GM21737 (cell line): ENCODE measurements around the gene ATP6V1G1.
A peak's percentile ranks its signal among the peaks of the same experiment; 100 is the strongest.

ENCODE experiments used
- ATAC-seq: cut with Tn5 transposase; IDR thresholded peaks from one replicate; pipeline ENCODE4 v1.9.1; 2021; ENCODE audit warnings: mild to moderate bottlenecking, moderate library complexity; ENCODE audit not compliant: unreplicated experiment

The ATP6V1G1 gene

DNA sequence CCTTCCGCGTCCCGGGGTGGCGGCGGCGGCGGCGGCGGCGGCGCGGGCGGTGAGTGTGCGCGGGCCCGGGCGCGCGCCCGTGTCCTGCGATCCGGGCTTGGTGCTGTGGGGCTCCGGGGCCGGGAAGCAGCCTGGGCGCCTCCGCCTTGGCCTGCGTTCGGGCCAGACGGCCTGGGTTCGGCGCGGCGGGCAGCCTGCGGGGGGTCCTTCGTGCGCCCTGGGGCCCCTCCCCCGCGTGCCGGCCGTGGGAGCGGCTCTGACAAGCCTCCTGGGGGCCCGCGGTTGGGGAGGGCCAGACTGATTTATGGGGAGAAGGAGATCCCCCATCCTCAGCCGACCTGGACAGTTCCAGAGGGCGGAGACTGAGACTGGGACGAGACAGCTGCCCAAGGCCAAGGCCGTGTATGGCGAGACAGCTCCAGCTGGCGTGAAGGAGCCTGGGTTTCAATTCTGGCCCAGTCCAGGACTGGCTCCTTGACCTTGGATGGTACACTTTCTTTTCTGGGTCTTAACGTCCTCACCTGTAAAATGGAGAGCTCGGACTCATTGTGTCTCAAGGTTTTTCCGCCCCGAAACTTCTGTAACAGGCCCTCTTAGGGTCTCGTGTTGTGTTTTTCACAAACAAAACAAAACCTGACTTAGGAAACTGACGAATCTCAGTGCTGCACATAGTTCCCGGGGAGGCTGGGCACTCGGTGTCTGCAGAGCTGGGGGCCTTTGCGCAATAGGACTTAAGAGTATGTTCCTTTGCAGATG lies 24.1 kb downstream of the ATP6V1G1 start:
- peak; percentile 38 for ATAC-seq

DNA sequence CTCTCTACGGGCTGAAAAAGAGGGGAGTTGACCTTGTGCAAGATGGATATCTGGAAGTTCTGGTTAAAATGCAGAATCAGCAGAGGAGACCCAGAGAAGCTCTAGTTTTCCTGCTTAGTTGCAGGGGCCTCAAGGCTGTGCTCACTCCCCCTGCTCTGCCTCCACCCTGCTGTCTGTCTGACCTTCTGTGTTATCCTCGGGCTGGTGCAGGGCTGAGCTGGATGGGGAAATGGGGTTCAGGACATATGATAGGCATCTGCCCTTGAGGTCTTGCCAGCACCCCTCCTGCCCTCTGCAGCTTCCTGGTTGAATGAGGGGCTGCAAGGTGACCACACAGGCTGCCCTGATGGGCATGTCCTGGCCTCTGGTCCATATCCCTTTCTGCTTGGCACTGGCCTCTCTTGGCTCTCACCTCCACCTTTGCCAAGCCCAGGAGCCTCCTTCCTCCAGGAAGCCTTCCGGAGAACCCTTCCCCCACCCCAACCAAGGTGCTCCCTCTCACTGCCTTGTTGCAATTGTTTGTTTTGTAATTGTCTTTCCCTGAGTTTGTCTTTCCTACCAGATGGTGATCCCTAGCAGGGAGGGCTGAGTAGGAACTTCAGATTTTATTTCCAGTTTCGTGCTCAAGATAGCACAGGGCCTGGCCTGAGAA lies 24.8 kb downstream of the ATP6V1G1 start:
- no peak for ATAC-seq

DNA sequence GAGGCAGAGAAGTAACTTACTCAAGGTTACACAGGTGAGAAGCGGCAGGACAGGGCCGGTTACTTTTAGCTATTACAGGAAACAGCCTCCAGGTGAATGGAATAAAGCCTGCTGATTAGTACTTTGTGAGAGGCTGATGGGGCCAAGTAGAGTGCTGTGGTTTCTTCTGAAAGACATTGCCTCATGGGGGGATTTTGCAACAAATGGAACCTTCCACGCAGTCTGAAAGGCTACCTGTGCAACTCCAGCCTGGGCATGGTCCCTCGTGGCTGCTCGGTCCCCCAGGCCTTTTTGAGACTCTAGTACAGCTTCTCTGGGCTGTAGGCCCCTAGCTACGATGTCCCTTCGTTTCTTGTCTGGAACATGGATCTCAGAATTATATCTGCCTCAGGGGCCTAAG lies 25.5 kb downstream of the ATP6V1G1 start:
- no peak for ATAC-seq

DNA sequence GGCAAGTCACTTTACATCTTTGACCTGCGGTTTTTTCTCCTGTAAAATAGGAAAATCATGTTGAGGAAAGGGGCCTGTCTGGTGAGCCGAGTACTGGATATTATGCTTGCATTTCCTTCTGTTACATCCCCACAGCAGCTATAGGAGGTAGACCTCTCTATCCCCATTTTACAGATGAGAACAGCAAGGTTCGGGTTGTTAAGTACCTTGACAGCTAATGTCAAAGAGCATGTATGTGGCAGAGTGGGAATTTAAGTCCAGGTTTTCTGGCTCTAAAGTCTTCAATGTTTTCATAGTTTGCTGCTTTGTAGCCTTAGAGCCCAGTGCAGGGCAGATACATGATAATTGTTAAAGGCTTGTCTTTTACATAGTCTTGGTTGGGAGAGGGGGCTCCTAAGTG lies 26.4 kb downstream of the ATP6V1G1 start:
- no peak for ATAC-seq

DNA sequence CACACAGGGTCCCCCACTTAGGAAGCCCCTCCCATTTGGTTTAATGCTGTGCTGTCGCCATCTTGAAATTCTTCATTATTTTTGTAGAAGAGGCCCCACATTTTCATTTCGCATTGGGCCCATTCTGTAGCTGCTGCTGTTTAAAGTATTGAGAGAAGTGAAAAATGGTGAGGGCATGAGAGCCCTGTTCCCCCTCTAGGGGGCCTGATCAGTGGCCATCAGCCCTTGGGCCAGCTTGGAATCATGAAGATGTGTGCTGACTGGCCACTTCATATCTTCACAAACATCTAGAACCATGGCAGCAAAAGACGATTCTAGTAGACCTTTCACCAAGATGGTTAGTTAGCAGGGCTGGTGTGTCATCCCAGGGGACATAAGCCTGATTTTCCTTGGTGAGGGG lies 26.8 kb downstream of the ATP6V1G1 start:
- no peak for ATAC-seq

DNA sequence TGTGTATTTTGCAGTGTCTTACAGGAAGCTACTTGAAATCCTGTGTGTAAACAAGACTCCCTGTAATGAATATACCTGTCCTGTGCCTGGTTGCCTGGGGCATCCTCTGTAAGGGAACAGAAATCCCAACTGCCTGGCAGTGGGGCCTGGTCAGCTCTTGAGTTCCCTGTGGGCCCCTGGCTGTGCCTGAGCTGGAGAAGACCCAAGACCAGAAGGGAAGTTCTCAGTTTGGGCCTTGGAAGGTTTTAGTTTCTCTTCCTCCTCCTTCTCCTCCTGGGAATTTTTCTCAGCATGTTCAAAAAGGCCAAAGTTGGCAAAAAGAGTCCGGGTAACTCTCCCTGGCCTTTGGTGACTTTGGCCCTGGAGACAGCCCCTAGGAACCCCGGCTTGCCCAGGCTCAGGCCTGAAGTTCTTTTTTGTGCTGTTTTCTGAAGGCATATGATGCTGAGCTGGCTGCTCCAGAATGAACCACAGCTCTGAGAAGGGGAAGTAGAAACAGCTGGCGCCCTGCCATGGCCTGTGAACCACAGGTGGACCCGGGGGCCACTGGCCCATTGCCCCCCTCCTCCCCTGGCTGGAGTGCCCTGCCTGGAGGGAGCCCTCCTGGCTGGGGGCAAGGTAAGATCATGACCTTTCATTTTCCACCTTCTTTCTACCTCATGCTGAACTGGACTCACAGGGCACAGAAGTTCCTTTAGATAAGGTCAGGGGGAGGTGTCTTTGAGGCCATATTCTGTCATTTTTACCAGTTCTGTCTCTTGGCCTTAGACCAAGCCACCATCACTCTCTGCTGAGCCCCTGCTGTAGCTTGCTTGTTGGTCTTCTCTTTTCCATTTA lies 29.3 kb downstream of the ATP6V1G1 start:
- peak; percentile 58 for ATAC-seq

DNA sequence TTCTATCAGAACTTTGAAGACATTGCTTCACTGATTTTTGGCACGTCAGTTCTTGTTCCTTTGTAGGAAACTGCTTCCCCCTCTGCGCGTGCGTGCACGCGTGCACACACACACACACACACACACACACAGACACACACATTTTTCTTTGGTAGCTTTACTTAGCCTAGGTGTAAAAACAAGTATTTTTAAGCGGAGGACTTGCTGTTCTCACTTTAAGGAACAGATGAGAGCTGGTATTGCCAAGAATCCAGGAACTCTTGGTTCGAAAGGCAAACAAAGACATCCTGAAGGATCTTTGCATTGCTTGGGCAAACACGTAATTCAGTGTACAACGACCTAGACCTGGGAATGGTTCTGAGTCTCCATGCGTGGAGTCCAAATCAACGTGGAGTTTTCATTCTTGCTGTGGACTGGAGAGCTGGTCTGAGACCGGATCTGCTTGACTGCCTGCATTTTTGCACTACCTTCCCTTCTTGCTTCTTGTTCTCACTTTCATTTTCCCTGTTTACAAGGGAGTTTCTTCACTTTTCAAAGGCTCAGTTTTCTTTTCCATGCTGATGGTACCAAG lies 31.7 kb downstream of the ATP6V1G1 start:
- peak; percentile 40 for ATAC-seq

DNA sequence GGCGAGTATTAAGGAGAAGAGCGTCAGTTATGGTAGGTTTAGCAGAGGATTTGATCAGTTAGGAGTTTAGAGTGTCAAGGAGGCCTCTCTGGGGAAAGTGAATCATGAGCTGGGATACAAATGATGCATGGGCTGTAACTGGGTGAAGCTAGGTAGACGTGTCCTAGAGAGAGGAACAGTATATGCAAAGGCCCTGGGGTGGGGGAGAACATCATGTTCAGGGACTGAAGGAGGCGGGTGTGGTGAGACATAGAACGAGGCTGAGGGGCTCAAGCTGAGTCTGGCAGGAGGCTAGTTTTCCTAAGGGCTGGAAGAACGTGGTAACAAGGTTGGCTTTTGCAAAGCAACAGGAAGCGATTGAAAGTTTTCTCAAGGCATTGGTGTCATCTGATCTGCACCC lies 34.0 kb downstream of the ATP6V1G1 start:
- no peak for ATAC-seq

DNA sequence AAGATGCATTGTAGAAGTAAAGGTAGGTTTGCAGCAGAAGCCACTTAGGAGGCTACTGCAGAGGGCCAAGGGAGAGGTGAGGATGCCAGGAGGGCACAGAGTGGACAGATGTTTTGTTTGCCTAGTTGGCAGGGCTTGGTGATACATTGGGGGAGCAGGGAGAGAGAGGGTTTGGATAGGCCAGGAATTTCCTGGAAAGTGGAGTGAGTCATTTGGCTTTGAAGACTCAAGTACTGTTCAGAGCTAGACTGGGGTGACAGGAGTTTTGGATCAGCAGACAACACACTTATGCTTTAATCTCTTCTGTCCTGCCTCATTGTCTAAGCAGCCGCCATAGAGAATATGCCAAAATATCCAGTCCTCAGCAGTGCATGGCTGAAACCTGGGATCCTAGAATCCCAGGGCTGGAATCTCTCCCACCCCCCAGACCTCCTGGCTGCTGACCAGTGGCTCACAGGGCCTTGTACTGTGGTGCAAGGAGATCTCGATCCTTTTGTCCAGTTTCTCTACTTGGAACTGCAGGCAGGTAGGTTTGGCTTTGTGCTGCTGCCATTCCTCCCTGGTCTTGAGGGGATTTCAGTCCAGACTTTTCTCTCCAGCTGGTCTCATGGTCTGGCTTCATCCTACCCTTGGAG lies 34.5 kb downstream of the ATP6V1G1 start:
- ATAC-seq: no peak

DNA sequence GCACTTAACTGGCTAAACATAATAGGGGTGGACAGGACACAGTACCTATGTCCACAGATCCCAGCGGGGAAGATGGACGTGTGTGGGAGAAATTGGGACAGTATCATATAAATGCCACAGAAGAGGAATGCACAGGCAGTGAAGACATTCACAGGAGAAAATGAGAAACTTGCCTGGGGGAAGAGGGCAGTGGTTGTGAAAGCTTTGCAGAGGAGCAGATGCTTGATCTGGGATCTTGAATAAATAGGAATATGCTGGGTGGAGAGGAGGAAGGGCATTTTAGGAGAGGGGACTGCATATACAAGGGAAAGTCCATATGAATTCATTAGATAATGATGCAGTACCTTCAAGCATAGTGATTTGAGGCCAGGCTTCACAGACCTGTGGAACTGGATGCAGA lies 37.1 kb downstream of the ATP6V1G1 start:
- no peak for ATAC-seq

DNA sequence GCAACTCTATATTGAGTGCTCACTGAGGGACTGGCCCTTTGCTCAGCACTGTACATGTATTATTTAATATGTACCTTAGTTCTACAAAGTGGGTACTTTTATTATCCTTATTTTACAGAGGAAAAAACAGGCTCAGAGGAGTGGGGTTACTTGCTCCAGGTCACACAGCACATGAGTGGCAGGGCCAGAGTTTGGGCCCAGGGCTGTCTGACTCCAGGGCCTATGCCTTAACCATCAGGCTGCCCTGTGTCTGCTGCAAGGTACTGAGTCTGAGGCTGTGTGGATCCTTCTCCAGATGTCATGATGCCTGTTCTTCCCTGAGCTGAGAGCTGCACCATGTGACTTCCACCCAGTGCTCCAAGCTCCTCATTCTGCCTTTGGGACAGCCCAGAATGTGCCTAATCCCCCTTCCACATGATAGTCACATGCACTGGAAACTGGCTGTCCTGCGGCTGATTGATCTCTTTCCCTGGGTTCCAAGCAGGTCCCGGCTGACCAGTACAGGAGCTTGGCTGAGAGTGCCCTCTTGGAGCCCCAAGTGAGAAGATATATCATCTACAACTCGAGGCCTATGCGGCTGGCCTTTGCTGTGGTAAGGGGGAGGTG lies 38.9 kb downstream of the ATP6V1G1 start:
- no peak for ATAC-seq

DNA sequence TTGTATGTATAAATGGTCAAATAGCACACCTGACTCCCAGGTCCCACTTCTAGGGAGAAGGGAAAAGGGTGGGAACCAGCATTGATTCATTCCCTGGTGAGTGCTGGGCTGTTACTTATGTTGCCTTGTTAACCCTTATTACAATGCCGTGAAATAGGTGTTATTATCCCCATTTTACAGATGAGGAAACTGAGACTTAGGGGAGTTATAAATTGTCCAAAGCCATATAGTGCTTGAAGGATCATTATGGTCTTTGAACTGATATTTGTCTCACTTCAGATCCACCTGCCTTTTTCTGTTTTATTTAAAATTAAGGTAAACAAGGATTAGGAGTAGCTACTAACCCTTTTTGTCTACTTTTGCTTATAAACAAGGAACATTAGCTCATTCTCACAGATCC lies 40.0 kb downstream of the ATP6V1G1 start:
- ATAC-seq: no peak

DNA sequence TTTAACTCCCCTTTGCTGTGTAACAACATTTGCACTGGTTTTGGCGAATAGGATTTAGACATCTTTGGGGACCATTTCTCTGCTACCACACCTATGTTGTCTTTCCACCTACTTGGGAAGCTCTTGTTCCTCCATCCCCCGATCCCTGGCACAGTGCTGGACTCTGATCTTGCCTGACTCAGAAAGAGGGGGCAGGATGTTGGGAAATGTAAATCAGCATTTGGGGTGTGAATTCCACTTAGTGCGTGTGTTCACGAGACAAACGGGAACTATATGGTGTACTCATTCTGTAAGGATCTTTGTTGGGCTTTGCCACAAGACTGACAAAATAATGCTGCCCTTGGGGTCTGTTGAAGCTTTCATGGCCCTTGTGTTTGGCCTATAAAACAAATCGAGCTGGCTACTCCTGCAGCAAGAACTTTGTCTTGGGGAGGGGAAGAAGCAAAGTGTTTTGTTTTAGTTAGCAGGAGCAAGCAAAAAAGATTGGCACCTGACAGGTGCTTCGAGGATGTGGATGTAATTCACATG lies 42.1 kb downstream of the ATP6V1G1 start:
- no peak for ATAC-seq

DNA sequence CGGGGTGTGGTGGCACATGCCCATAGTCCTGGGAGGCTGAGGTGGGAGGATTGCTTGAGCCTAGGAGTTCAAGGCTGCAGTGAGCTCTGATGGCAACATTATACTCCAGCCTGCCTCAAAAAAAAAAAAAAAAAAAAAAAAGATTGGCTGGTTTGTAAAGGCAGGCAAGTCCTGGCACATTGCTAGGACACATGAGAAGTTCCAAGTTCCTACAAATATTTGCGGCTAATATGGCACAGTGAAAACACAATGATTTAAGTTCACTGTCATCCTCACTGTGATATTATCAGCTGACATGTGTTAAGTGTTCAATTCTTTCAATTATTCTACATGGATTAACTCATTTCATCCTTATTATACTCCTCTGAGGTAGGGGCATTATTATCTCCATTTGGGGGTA lies 43.6 kb downstream of the ATP6V1G1 start:
- ATAC-seq: no peak

DNA sequence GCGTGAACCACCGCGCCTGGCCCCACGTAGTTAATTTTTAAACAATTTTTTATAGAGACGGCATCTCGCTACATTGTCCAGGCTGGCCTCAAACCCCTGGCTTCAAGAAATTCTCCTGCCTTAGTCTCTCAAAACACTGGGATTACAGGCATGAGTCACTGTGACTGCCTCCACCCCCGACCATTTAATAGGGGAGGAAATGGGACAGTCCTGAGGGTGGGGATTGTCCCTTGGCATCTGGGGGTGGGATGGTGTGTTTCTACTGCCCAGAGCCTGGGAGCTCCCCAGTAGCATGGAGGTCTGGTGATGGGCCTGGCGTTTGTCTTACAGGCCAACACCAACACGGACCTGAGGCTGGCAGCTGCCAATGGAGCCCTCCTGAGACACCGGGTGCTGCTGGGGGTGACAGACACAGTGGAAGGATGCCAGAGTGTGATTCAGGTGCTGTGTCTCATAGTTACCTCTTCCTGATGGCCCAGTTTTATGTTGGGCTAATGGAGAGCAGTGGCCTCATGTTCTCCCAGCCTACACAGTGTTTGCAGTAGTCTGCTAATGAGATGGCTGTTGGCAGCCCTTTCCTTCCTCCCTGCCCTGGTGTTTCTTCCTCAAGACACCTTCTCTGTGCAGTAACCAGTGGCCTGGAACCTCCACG lies 46.0 kb downstream of the ATP6V1G1 start:
- ATAC-seq: no peak

DNA sequence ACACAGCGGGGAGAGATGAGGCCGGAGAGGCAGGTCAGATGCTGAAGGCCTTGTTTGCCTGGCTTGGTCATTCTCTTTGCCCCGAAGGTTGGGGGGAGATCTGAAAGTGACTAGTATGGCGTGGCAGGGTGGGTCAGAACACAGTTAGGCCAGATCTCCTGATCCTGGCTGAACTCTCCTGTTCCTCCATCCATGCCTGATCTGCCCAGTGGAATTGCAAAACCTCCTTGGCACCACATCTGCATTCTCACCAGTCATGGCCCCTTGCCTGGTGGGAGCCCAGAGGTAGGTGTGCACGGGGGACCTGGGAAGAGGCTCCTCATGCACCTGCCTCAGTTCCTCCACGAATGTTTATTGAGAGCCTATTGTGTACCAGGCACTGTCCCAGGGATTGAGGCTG lies 46.8 kb downstream of the ATP6V1G1 start:
- ATAC-seq: no peak

DNA sequence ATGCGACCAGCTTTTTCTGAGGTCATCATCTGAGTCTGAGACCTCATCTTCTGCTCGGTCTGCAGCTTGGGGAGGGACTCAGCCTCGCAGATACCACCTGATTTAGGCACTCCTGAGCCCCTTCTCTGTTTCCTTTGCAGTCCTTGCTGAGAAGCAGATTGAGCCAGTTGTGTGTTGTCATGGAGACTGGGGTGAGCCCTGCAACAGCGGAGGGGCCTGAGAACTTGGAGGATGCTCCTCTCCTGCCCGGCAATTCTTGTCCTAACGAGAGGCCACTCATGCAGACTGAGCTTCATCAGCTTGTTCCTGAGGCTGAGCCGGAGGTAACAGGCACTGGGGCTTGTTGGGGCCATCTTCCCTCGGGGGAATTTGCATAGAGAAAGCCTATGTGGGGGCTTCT lies 50.8 kb downstream of the ATP6V1G1 start:
- no peak for ATAC-seq

DNA sequence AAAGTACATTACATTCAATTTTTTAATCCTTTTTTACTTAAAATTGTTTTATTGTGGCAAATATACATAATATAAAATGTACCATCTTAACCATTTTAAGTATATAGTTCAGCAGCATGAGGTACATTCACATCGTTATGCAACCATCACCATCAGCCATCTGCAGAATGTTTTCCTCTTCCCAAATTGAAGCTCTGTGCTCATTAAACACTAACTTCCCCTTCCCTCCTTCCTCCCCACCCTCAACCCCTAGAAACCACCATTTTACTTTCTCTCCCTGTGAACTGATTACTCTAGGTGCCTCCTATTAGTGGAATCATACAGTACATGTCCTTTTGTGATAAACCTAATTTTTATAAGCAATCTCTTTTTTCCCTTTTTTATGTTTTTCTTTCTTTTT lies 54.4 kb downstream of the ATP6V1G1 start:
- no peak for ATAC-seq

DNA sequence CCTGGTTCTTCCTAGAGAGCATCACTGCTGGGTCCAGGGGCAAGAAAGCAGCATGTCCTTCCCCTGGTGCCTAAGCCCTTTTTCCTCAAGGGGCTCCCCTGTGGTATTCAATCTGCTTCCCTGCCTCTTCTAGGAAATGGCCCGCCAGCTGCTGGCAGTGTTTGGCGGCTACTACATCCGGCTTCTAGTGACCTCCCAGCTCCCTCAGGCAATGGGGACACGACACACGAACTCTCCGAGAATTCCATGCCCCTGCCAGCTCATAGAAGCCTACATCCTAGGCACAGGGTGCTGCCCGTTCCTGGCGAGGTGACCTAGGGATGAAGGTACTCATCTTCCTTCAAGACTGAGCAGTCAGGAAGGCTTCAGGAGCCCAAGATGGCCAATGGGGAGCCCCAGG lies 55.4 kb downstream of the ATP6V1G1 start:
- ATAC-seq: no peak

DNA sequence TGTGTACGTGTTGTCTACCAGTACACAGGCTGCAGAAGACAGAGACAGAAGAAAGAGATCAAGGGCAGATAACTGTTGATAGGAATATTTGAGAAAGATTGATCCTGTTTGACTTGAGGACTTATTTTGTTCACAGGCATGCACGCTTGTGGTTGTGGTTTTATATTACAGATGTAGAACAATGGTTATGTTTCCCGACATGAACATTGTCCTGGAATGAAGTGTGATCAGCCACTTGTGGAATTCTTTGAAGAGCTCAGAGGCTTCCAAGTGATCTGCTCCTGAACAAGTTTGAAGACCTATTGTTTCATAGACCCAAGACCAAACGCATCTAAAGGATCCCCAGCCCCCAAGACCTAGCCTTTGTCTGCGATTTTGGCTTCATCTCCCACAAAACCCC lies 56.3 kb downstream of the ATP6V1G1 start:
- no peak for ATAC-seq
